GM18520 (cell line): ENCODE data around the gene CXCR5.

ENCODE experiments used
- ATAC-seq: cut with Tn5 transposase; IDR thresholded peaks from one replicate; pipeline ENCODE4 v1.9.1; 2021; ENCODE audit not compliant: unreplicated experiment

CXCR5 gene

GRCh38 chr11:118897721-118898310 lies 14.1 kb downstream of the CXCR5 start:
- ATAC-seq: no peak

GRCh38 chr11:118898400-118899295 lies 15.0 kb downstream of the CXCR5 start:
- no peak for ATAC-seq

- ATAC-seq: no peak
Observed at GRCh38 chr11:118899296-118899688, 15.6 kb downstream of the CXCR5 start.

GRCh38 chr11:118899706-118900360 lies 16.1 kb downstream of the CXCR5 start:
- ATAC-seq: no peak

- no peak for ATAC-seq
Observed at GRCh38 chr11:118900535-118901384, 17.1 kb downstream of the CXCR5 start.

GRCh38 chr11:118901494-118902335 lies 18.0 kb downstream of the CXCR5 start:
- no peak for ATAC-seq

- ATAC-seq: no peak
Observed at GRCh38 chr11:118902336-118903203, 18.9 kb downstream of the CXCR5 start.

- no peak for ATAC-seq
Observed at GRCh38 chr11:118903204-118904015, 19.7 kb downstream of the CXCR5 start.

- no peak for ATAC-seq
Observed at GRCh38 chr11:118907051-118908042, 23.7 kb downstream of the CXCR5 start.

- no peak for ATAC-seq
Observed at GRCh38 chr11:118908264-118908663, 24.6 kb downstream of the CXCR5 start.

- ATAC-seq: no peak
Observed at GRCh38 chr11:118908901-118909618, 25.4 kb downstream of the CXCR5 start.

- no peak for ATAC-seq
Observed at GRCh38 chr11:118909619-118910308, 26.1 kb downstream of the CXCR5 start.

- no peak for ATAC-seq
Observed at GRCh38 chr11:118910309-118911112, 26.8 kb downstream of the CXCR5 start.

GRCh38 chr11:118911113-118911879 lies 27.6 kb downstream of the CXCR5 start:
- ATAC-seq: no peak
